Astrocyte (in vitro differentiated cells and primary cell): ENCODE data around the gene LGMN.

Experiments used
- CTCF ChIP-seq: IDR thresholded peaks from 2 replicates; pipeline ENCODE4 v1.5.1; 2011; ENCODE audit warnings: low read depth, mild to moderate bottlenecking, inconsistent platforms, low read length, moderate library complexity; ENCODE audit not compliant: insufficient read depth
- EZH2 ChIP-seq: IDR thresholded peaks from 2 replicates; pipeline ENCODE4 v1.6.1; 2012; ENCODE audit warnings: mild to moderate bottlenecking, low read length, inconsistent platforms; ENCODE audit not compliant: insufficient read depth

- no peak for TF ChIP-seq CTCF
- no peak for TF ChIP-seq EZH2
These were observed 7.1 kb upstream of the LGMN start for GRCh38 chr14:92755495-92755894.
